HG02571 (cell line): ENCODE results near the gene CRTC3.
"Not testable (repeated sequence)": the region's sequence is repeated elsewhere in the genome, so short reads cannot be mapped to it uniquely, and the experiment has no call there.

Experiments
- ATAC-seq: cut with Tn5 transposase; IDR thresholded peaks from one replicate; pipeline ENCODE4 v1.9.1; 2021; ENCODE audit warnings: mild to moderate bottlenecking, moderate library complexity; ENCODE audit not compliant: unreplicated experiment

The CRTC3 gene

DNA sequence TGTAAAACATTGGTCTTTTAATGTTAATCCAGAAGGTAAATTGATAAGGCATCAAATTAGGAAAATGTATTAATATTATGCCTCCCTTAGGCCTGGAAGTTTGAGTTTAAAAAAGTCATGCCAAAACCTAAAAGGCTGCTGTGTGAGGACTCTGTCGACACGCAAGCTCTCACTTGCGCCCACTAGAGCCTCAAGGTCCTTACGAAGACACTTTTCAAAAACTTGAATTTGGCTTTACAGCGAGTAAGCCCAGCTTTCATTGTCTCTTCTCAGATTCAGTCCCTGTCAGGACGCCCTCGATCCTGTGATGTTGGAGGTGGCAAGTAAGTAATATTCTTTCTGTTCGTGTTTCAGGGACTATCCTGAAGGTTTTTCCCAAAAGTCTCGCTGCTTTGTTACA is 89.7 kb downstream of the CRTC3 start:
- no peak for ATAC-seq

DNA sequence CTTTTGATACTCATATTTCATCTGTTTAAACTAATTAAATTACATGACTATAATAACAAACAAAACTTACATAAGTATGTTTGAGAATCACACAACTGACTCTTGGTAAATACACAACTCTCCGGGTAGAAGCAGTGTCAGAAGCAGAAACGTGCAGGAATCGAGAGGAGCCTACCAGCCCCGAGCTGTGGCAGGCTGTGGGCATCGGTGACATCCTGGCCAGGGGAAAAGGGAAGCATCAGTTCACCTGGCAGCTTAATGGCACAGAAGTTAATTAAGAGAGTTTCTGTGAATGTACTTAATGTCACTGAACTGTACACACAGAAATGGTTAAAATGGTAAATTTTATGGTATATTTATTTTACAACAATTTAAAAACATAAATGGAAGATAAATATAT is 90.2 kb downstream of the CRTC3 start:
- no peak for ATAC-seq

DNA sequence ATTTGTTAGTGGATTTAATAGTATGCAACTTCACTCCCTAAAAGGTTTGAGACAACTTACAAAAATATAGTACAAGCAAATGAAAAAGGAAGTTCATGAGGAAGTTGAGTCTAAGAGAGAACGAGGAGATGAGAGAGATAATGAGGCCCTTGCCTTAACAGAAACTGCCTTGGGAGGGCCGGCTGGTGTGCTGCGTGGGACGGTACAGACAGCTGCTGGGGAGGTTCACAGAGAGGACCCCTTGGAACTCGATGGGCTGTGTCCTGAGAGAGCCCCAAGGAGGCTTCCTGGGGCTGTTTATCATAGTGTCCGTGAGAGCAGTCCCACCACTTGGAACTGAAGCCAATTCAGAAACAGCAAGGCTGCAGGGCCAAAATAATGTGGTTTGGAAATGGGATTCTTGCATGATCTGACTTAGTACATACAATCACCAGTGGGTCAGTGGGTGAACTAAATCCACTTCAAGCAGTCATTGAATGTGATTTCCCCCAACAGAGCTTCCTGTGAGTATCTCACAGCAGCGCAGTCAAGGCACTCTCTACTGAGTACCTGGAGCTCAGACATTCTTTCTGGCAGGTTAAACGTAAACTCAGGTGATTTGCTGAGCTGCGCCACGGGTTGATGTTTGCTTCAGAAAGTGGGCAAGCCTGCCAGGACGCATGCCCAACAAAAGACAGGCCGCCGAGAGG is 90.8 kb downstream of the CRTC3 start:
- no peak for ATAC-seq

DNA sequence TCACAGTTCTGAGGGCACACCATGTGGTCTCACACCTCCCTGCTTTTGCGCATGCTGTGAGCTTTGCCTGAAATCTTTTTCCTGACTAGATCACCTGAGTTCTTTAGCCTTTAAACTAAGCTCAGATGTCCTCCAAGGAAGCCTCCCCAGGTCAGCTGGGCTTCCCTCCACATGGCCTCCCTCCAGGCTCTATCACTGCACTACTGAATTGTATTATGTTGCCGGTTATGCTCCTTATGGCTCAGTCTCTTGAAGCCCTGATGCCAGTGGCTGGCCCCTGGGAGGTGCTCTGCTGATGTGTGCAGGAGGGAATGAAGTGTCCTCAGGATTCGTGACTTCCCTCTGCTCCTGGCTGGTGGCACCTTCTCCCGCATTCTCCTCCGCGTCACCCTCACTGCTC is 94.1 kb downstream of the CRTC3 start:
- no peak for ATAC-seq

DNA sequence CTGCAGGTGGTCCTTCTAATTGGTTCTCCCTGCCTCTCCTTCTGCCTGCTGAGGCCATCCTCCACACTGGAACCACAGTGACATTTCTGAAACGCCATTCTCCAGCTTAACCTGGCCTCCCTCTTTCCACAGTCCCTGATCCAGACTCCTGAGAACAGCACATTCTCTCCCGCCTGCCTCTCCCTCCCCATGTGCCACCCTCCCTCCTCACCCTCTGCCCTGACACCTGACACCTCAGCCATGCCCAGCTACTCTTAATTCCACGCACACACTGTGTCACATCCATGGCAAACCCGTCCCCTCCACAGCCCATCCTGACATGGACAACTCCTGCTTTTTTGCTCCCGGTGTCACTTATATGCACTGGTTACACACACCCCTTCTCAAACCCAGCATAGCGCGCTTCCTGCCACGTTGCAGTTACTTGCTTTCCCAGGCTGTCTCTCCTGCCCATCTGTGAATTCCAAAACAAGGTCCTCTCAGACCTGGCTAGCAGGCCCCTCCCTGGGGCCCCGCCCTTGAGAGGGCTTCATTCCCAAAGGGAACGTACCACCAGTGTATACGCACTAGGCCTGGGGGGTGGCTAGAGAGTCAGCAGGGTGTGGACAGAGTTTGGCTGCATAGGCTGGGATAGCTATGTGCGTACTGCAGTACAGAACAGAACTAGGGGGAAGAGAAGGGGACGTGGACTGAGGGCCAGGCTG is 94.7 kb downstream of the CRTC3 start:
- ATAC-seq: no peak

DNA sequence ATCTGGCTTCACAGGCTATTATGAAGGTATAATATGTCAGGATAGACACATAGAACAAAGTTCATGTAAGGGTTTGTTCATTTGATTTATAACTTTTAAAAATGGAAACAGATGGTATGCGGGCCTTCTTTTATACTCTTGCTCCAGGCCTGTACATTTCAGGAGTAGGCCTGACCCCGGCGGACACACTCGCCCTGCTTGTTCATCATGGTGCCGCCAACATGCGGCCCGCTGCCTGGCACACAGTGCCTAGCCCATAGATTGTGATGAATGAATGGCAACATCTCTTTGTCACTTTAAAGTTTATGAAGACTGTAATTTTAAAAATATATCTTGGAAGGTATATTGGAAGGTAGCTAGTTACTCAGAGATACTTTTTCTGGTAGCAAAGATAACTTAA is 95.3 kb downstream of the CRTC3 start:
- no peak for ATAC-seq

DNA sequence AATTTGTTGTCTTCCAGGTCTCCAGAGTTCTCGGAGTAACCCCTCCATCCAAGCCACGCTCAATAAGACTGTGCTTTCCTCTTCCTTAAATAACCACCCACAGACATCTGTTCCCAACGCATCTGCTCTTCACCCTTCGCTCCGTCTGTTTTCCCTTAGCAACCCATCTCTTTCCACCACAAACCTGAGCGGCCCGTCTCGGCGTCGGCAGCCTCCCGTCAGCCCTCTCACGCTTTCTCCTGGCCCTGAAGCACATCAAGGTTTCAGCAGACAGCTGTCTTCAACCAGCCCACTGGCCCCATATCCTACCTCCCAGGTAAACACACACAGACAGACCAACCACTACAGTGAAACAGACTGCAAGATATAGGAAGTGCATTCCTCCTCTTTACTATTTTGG is 99.5 kb downstream of the CRTC3 start:
- ATAC-seq: no peak

DNA sequence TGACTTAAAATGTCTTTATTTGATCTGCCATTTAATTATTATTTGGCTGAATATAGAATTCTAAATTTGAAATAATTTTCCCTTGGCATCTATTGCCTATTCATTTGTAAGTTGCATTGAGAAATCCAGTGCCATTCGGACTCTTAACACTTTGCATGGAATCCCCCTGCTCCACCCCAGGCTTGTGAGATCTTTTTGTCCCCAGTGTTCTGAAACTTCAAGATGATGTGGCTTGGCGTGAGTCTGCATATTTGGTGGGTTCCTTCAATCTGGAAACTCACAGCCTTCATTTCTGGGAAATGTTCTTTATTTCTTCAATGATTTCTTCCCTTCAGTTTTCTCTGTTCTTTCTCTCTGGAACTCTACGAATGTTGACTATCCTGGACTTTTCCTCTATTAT is 103.6 kb downstream of the CRTC3 start:
- no peak for ATAC-seq

DNA sequence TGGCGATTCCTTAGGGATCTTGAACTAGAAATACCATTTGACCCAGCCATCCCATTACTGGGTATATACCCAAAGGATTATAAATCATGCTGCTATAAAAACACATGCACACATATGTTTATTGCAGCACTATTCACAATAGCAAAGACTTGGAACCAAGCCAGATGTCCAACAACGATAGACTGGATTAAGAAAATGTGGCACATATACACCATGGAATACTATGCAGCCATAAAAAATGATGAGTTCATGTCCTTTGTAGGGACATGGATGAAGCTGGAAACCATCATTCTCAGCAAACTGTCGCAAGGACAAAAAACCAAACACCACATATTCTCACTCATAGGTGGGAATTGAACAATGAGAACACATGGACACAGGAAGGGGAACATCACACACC is 107.3 kb downstream of the CRTC3 start:
- ATAC-seq: not testable (repeated sequence)

DNA sequence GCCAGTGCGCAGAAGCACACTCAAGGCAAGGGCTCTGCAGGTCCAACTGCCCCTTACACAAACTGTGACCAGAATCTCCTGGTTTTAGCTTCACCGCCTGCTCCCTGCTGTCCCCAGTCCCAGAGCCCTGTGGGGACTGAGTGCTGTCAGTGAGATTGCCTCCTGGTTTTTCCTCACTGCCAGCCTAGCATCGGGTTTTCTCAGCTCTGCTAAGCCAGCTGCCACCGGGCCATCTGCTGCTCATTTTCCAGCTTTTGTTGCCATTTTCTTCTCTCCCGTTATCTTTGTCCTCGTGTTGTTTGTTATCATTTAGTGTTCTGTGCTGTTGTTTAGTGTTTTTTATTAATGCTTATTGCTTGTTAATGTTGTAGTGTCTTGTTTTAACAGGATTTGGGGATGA is 108.0 kb downstream of the CRTC3 start:
- no peak for ATAC-seq

DNA sequence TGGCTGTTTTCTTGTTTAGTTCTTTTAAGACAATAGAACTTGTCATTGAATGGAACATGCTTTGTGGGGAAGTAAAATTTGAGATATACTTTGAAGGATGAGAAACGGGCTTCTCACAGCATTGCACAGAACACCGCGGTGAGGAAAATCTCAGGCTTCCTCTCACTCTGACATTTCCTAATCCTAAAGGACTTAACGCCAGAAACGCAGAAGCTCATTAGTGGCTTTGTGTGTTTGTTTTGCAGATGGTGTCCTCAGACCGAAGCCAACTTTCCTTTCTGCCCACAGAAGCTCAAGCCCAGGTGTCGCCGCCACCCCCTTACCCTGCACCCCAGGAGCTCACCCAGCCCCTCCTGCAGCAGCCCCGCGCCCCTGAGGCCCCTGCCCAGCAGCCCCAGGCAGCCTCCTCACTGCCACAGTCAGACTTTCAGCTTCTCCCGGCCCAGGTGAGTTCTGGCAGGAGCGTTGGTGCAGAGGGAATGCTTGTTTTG is 108.5 kb downstream of the CRTC3 start:
- no peak for ATAC-seq

DNA sequence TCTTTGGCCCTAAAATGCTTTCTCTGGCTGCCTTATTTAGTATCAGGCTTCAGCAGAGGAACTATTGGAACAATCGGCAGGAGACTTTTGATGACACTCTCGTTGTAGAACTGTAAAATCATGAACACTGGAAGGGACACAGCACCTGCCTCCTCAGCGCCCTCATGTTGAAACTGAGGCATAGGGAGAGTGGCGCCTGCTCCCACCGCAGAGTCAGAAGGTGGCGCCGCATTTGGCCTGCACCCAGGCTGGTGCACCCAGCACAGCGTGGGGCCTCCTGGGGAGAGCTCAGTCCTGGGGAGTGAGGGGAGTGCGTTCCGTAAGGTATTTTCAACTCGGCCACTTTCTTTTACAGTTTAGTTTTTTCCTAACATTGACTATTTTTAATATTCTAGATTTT is 109.2 kb downstream of the CRTC3 start:
- ATAC-seq: no peak

DNA sequence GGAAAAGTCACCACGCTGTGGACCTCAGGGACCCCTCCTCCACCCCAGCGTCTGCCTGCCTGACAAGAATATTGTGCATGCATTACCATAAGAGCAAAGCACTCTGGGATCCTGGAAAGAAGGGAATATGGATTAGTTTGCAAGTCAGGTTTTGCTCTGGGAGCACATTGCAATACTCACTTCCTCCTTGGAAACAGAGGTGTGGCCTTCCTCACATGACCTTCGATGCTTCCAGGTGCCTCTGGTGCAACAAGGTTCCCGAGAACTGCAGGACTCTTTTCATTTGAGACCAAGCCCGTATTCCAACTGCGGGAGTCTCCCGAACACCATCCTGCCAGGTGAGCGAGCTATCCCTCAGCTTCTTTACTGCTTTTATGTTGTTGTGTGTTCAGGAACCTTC is 111.1 kb downstream of the CRTC3 start:
- no peak for ATAC-seq

DNA sequence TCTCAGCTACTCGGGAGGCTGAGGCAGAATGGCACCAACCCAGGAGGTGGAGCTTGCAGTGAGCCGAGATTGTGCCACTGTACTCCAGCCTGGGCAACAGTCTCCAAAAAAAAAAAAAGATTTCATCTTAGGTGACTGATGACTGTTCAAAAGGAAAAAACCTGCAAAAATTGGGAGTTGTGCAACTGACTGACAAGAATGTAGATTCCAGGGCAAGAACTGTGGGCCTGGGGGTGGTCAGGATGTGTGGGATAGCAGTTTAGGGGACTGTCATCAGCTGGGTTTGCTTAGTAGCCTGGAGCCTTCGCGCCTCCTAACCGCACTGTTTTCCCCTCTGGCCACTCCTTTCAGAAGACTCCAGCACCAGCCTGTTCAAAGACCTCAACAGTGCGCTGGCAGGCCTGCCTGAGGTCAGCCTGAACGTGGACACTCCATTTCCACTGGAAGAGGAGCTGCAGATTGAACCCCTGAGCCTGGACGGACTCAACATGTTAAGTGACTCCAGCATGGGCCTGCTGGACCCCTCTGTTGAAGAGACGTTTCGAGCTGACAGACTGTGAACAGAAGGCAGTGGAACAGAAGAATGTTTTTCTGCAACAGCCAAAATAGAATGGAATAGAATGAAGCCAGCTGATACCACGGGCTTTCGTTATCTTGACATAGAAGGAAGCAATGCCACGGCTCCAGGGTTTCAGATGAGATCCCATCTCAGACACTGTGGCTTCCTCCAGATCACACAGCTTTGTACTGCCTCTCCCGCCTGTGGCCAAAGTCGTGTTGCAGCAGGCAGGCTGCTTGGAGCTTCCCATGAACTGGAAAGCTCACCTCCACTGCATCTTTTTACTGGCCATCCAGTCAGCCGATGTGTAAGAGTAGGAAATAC is 112.1 kb downstream of the CRTC3 start:
- ATAC-seq: no peak

DNA sequence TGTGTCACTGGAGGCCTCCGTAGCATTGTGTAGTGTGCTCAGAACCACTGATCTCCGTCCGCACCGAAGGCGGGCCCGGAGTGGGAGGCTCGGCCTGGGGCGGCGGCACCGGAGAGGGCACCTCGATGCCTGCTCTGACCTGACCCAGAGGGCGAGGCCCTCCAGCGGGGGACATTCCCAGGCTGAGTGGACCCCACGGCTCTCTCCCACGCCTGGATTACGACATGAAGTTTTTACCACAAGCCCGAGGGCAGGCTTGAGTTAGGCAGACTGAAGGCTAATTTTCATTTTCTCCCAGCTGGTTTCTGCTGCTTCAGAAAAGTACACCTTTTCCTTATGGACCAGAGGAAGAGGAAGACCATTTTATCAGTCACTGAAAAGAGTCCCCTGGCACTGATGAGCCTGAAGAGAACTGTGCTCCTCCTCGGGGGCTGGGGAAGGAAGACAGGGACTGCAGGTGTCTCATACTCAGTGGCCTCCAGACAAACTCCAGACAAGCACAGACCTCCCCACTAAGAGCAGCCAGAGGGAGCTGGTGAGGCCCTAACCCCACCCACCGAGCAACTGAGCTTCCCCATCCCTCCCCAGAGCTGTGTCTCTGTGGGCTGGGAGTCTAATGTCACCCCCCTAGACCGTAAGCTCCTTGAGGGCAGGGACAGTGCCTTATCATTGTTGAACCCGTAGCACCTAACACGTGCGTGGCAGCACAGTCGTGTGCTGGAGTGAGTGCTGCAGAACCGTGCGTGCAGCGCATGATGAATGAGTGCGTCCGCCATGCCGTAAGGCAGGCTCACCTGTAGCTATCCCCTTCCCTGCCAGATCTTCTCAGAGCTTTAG is 113.0 kb downstream of the CRTC3 start:
- ATAC-seq: no peak

DNA sequence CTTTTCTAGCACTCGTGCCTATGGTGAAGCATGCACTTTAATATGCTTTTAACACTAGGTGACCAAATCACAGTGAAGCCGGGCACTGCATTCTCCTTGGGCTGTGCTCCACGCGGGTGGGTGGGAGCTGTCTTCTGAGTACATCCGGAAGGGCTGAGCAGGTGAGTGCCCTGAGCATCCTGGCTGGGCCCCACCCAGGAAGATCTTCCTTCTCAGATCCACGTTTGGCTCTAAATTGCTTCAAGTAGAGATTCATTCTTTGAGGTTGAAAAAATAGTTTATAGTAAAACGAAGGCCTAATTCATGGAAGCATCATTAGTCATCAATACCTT is 113.5 kb downstream of the CRTC3 start:
- ATAC-seq: no peak

DNA sequence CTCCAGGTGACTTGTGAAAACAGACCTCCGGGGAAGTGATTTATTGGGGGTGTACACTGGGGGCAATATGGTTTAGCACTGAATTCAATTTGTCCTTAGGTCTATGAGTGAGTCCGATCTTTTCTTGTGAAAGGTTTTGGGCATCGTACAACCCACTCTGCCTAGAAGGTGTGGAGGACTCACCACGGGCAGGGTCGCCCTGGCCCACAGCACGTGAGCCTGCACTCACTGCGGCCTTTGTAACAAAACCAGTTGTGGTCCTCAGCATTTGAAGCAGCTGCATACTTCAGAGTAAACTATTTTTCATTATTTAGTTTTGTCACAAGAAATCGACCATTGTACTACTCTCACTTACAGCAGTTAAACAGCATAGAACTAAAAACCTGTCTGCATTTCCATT is 114.8 kb downstream of the CRTC3 start:
- no peak for ATAC-seq

DNA sequence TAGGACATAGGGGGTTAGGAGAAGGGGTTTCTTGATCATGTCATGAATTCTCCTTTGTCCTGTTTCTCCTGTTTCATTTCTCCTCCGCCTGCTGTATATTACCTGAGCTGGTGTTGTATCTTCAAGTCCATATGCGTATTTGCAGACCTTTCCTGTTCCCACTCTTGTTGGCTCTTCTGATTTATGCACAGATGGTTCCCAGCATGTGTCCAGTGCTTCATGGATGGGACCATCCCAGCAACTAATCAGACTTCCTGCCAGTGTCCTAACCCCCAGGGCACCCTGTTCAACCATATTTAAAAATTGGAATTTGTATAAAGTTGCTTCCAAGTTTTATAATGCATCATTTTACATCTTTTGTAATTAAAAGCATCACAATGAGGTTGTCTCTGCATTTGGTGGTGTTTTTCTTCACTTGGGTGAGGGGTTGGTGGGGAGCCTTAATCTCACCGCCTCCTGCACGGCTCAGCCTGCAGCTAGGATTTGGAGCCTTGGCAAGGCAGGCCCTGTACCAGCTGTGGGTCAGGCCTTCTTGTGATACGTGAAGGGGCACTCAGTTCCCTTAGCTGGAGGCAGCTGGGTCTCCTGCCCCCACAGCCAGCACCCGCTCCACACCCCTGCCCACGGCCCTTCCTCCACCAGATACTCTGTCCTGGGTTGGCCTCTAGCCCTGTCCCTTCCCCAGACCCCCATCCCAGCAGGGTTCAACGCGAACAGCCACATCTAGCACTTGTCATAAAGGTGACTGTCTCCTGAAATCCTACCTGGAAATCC is 115.4 kb downstream of the CRTC3 start:
- ATAC-seq: no peak

DNA sequence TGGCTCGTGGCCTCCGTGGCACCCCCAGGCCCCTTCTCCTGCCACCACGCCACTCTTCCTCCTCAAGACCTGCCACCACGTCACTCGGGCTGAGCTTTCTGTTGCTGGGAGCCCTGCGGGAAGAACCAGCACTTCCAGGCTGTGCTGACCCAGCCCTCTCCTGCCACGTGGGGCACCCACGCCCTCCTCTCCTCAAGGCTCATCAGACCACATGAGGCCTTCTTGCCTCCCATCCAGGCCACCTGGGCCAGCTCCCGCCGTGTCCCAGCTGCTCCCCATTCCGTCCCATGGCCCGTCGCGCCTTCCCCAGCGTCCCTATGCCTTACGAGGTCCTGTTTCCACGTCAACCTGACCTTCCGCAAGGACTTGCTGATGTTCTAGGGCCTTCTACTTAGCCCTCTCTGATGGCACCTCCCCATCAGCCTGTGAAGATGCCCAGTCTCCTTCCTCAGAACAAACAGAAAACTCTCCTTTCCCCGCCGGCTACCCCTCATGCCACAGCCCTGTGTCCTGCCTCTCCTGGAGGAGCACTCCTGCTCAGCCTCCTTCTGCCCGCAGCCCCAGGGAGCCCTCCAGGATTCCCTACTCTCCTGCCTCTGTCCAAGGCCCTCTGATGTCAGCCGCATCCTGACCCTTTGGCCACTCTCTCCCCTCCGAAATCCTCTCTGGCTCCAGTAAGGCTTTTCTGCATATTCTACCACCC is 116.3 kb downstream of the CRTC3 start:
- ATAC-seq: no peak
